Subcutaneous abdominal adipose tissue (tissue), 5 donors: ENCODE measurements around the gene ZDHHC17.
"Not testable (repeated sequence)": the region's sequence is repeated elsewhere in the genome, so short reads cannot be mapped to it uniquely, and the experiment has no call there.

Experiments used
- H3K27ac ChIP-seq: one replicate; pipeline ENCODE4 v1.7.0; 2013; ENCODE audit warnings: low read depth, mild to moderate bottlenecking, inconsistent platforms, low read length, moderate library complexity
- H3K27me3 ChIP-seq, 5 donors: one replicate each; pipeline ENCODE4 v1.7.0; 2013; ENCODE audit warnings: low read length in 5 of 5, inconsistent platforms in 1 of 5; ENCODE audit not compliant: control insufficient read depth in 5 of 5, insufficient read depth in 4 of 5
- H3K36me3 ChIP-seq, 5 donors: one replicate each; pipeline ENCODE4 v1.7.0; 2013; ENCODE audit warnings: low read length in 5 of 5; ENCODE audit not compliant: control insufficient read depth in 5 of 5, insufficient read depth in 5 of 5
- H3K4me1 ChIP-seq, 5 donors: one replicate each; pipeline ENCODE4 v1.7.0; 2013; ENCODE audit warnings: low read length in 5 of 5, mild to moderate bottlenecking in 3 of 5, moderate library complexity in 1 of 5; ENCODE audit not compliant: control insufficient read depth in 5 of 5, insufficient read depth in 5 of 5
- H3K4me3 ChIP-seq, 5 donors: one replicate each; pipeline ENCODE4 v1.7.0; 2013; ENCODE audit warnings: low read length in 5 of 5, low read depth in 1 of 5
- H3K9ac ChIP-seq, 5 donors: one replicate each; pipeline ENCODE4 v1.7.0; 2013; ENCODE audit warnings: low read length in 5 of 5, mild to moderate bottlenecking in 4 of 5, moderate library complexity in 3 of 5
- H3K9me3 ChIP-seq, 5 donors: one replicate each; pipeline ENCODE4 v1.7.0; 2013; ENCODE audit warnings: low read length in 5 of 5; ENCODE audit not compliant: control insufficient read depth in 5 of 5
- donor health status: healthy.
- donor health status: healthy.
- donor health status: healthy.
- donor health status: healthy.
- donor health status: healthy.

The ZDHHC17 gene, protein sequence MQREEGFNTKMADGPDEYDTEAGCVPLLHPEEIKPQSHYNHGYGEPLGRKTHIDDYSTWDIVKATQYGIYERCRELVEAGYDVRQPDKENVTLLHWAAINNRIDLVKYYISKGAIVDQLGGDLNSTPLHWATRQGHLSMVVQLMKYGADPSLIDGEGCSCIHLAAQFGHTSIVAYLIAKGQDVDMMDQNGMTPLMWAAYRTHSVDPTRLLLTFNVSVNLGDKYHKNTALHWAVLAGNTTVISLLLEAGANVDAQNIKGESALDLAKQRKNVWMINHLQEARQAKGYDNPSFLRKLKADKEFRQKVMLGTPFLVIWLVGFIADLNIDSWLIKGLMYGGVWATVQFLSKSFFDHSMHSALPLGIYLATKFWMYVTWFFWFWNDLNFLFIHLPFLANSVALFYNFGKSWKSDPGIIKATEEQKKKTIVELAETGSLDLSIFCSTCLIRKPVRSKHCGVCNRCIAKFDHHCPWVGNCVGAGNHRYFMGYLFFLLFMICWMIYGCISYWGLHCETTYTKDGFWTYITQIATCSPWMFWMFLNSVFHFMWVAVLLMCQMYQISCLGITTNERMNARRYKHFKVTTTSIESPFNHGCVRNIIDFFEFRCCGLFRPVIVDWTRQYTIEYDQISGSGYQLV

DNA sequence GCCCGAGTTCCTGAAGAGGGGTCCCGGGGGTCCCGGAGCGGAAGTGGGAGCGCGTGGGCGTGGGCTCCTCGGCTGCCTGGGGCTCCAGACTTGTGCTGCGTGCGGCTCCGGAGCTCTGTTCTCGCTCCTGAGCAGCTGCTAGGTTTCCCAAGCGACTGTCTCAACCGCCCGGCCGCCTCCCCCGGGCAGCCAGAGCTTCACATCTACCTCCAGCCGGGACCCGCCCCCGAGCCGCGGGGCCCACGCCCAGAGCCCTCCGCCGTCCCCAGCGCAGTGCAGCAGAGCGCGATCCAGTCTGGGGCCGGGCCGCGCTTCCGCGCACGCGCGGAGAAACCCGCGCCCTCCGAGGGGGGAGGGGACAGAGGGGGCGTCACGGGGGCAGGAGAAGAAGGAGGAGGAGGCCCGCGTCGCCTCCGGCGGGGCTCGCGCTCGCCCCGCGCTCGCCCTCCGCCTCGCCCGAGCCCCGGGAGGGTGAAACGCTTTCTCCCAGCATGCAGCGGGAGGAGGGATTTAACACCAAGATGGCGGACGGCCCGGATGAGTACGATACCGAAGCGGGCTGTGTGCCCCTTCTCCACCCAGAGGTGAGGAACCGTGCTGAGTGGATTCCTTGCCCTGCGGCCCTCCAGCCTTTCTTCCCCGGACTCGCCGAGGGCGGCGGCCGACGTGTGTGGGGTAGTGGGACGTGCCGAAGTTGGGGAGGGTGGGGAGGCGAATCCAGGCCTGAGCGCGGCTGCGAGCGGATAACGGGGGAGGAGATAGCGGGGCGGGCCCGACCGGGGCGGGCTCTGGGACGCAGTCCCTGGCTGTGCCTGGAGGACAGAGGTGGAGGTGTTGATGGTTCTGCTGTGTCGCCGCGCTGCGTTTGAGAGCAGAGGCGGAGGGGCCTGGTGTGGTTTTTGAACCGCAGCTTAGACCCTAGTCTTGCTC, at the start of gene ZDHHC17:
ZDHHC17 (plus strand) TSS at position 370 of the 930 bp plus-strand sequence; CDS start at position 492, 122 bp downstream.
- Histone ChIP-seq H3K4me1 (peaks cover 0 to 28% (median 26%) of the 10 kb centered on the region in 5 donors), H3K36me3 (no peaks in the 10 kb centered on the region), H3K4me3 (peak within 1 kb of the TSS; percentile 96 to 97 (median 97)), H3K27ac (peak within 1 kb of the TSS; percentile 95), H3K9ac (peak within 1 kb of the TSS; percentile 87 to 96 (median 92)), H3K27me3 (no peaks in the 10 kb centered on the region), H3K9me3 (no peaks in the 10 kb centered on the region)

DNA sequence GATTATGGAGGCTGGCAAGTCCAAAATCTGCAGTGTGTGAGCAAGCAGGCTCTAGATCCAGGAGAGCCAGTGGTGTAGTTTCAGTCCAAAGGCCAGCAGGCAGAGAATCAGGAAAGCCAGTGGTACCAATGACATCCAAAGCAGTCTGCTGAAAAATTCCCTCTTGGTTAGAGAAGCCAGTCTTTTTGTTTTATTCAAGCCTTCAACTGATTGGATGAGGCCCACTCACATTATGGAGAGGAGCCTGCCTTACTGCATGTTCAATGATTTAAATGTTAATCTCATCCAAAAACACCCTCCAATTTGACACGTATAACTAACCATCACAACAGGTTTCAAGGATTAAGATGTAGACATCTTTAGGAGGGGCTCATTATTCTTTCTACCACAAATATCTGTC, 49.5 kb upstream of the ZDHHC17 start:
- no peak overlapping the region for H3K27ac ChIP-seq
- no peaks in the 10 kb centered on the region for H3K9me3 ChIP-seq
- no peak overlapping the region for H3K9ac ChIP-seq
- no peak overlapping the region for H3K4me3 ChIP-seq
- H3K36me3 ChIP-seq: no peaks in the 10 kb centered on the region
- H3K4me1 ChIP-seq: peaks cover 0 to 3% (median 0%) of the 10 kb centered on the region in 5 donors
- H3K27me3 ChIP-seq: no peaks in the 10 kb centered on the region

DNA sequence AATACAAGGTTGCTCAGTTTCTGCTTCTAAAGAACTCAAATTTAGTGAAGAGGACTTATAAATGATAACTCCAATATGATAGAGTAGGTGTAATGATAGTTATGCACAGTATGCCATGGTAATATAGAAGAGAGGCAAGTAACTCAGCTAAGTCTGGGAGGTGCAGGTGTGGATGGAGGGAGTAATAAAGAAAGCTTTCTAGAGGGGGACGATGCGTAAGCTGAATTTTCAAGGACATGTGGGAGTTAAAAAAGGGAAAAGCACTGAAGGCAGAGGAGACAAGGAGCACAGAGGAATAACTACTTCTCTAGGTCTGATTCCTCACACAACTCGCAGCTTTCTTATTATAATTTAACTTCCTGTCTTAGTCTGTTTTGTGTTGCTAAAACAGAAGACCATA, 49.1 kb upstream of the ZDHHC17 start:
- Histone ChIP-seq H3K36me3 (no peaks in the 10 kb centered on the region), H3K27me3 (no peaks in the 10 kb centered on the region), H3K9ac (no peak overlapping the region), H3K4me1 (peaks cover 0 to 3% (median 0%) of the 10 kb centered on the region in 5 donors), H3K9me3 (no peaks in the 10 kb centered on the region), H3K27ac (no peak overlapping the region), H3K4me3 (no peak overlapping the region)

DNA sequence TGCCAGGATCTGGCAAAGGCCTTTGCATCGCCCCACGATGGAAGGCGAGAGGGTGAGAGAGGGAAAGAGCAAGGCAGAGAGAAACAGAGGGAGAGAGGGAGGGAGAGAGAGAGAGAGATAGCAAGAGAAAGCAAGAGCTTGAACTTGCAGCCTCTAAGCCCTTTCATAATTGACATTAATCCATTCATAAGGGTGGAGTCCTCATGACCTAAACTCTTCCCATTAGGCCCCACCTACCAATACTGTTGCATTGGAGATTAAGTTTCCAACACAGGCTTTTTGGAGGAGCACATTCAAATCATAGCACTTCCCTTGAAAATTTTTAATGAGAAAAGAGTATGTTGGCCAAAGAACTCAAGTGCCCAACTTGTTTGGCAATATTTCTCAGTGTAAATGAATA, 48.6 kb upstream of the ZDHHC17 start:
- H3K27ac ChIP-seq: no peak overlapping the region
- peaks cover 0 to 3% (median 0%) of the 10 kb centered on the region in 5 donors for H3K4me1 ChIP-seq
- H3K27me3 ChIP-seq: no peaks in the 10 kb centered on the region

DNA sequence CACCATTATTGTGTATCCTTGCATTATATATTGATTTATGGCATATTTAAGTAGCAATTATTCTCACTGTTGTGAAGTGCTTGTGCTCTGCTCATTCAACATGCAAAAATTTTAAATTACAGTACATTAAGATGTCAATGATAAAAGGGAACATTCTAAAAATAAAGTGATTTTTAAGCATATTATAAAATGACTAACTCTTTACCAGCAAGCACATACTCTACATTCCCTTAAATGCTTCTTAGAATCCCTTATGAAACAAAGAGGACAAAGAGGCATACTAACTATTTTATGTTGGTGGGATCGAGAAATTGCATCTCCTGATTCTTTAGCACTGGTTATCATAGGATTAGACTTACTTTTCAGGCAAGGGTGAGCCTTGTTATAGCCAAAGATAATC, 46.6 kb upstream of the ZDHHC17 start:
- Histone ChIP-seq H3K4me1 (peaks cover 0 to 3% (median 0%) of the 10 kb centered on the region in 5 donors), H3K27me3 (no peaks in the 10 kb centered on the region), H3K27ac (no peak overlapping the region), H3K4me3 (no peak overlapping the region), H3K9me3 (no peaks in the 10 kb centered on the region), H3K9ac (no peak overlapping the region), H3K36me3 (no peaks in the 10 kb centered on the region)

More for the DNA sequence above, 48.6 kb upstream of the ZDHHC17 start:
- no peak overlapping the region for H3K9ac ChIP-seq
- H3K9me3 ChIP-seq: no peaks in the 10 kb centered on the region
- H3K36me3 ChIP-seq: no peaks in the 10 kb centered on the region
- no peak overlapping the region for H3K4me3 ChIP-seq

DNA sequence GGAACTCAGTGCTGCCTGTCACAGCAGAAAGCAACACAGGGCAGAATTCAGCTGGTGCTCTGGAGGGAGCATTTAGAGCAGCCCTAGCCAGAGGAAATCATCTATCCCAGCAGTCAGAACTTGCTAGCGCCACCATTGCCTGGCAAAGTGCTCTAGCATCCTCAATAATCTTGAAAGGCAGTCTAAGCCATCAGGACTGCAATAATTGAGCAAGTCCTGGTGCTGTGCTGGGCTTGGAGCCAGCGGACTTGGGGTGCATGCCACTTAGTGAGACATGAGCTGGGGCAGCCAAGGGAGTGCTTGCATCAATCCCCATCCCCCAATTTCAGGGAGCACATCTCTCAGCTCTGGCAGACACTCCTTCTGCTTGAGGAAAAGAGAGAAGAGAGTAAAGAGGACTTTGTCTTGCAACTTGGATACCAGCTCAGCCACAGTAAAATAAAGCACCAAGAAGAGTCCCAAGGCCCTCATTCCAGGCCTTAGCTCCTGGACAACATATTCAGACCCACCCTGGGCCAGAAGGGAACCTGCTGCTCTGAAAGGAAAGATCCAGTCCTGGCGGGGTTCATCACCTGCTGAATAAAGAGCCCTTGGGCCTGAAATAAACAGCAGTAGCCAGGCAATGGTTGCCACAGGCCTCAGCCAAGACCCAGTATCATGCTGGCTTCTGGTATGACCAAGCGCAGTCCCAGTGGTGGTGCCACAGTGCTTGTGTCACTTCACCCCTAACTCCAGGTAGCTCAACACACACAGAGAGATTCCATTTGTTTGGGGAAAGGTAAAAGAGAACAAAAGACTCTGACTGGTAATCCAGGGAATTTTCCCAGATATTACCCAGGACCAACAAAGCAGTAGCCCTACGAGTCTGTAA, 44.5 kb upstream of the ZDHHC17 start:
- Histone ChIP-seq H3K4me3 (no peak overlapping the region), H3K27ac (no peak overlapping the region), H3K36me3 (no peaks in the 10 kb centered on the region), H3K27me3 (no peaks in the 10 kb centered on the region), H3K9ac (no peak overlapping the region), H3K4me1 (no peaks in the 10 kb centered on the region), H3K9me3 (no peaks in the 10 kb centered on the region)

DNA sequence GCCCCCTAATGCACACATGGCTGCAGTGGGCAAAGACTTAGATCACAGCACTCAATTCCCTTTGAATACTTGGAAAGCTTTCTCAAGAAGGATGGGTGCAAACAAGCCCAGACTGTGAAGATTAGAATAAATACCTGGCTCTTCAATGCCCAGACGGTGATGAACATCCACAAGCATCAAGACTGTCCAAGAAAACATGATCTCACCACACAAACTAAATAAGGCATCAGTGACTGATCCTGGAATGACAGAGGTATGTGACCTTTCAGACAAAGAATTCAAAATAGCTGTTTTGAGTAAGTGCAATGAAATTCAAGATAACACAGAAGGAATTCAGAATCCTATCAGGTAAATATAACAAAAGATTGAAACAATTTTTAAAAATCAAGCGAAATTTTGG, 43.8 kb upstream of the ZDHHC17 start:
- no peak overlapping the region for H3K27ac ChIP-seq
- no peak overlapping the region for H3K4me3 ChIP-seq
- no peaks in the 10 kb centered on the region for H3K4me1 ChIP-seq
- no peak overlapping the region for H3K9ac ChIP-seq
- no peaks in the 10 kb centered on the region for H3K27me3 ChIP-seq
- no peaks in the 10 kb centered on the region for H3K36me3 ChIP-seq
- H3K9me3 ChIP-seq: no peaks in the 10 kb centered on the region

DNA sequence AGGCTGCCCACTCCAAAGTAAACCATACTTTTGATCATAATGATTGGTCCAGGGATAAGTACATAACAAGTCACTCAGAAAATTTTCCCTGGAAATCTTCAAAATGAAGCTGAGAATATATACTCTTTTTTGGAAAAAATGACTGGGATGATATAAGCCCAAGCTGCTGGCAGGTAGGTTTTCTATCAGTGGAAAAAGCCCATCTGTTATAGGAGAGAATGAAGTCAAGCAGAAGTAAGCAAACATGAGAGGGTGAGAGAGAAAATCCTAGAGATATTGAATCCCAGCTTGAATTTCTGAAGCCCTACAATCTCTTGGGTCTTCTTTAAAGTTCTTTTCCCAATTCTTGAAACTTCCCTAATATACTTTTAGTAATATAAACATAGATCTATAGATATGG, 37.3 kb upstream of the ZDHHC17 start:
- Histone ChIP-seq H3K4me3 (no peak overlapping the region), H3K27ac (no peak overlapping the region), H3K36me3 (no peaks in the 10 kb centered on the region), H3K9ac (no peak overlapping the region), H3K4me1 (no peaks in the 10 kb centered on the region), H3K27me3 (no peaks in the 10 kb centered on the region), H3K9me3 (no peaks in the 10 kb centered on the region)

DNA sequence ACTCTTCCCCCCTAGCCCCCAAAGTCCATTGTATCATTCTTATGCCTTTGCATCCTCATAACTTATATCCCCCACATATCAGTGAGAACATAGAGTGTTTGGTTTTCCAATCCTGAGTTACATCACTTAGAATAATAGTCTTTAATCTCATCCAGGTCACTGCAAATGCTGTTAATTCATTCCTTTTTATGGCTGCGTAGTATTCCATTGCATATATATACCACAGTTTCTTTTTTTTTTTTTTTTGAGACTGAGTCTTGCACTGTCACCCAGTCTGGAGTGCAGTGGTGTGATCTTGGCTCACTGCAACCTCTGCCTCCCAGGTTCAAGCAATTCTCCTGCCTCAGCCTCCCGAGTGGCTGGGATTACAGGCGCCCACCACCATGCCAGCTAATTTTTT, 31.7 kb upstream of the ZDHHC17 start:
- H3K4me3 ChIP-seq, H3K36me3 ChIP-seq, H3K9me3 ChIP-seq, H3K27ac ChIP-seq, H3K9ac ChIP-seq, H3K27me3 ChIP-seq, H3K4me1 ChIP-seq: not testable (repeated sequence)
